A549 (cell line): ENCODE results near the gene ALPK3. TPM values are rescaled to one million over a fixed set of nuclear protein-coding genes. Genes with fewer than 3 reads are reported as not detected.

Experiments used
- ATAC-seq, 2 experiments: fragments of 200-7000 bp in 1 of 2; fragments of >200 bp in 1 of 2; cut with Nextera tagmentation in 1 of 2; cut with Tn5 transposase in 1 of 2; 3 replicates each; pipeline versions ENCODE4 v1.8.0 to v1.9.1; 2018 to 2020; ENCODE audit warnings: mild to moderate bottlenecking in 1 of 2, moderate library complexity in 1 of 2
- CTCF ChIA-PET: fragments of 300-600 bp; sonication (Branson Sonifier 250); formaldehyde crosslinking; extraction: SDS; loops from one replicate; lab custom pipeline; 2021; ENCODE audit warnings: antibody characterized with exemption, inconsistent platforms; lab: Yijun Ruan, JAX
- POLR2A ChIA-PET: fragments of 350-600 bp; formaldehyde crosslinking; extraction: SDS; loops from one replicate; lab custom pipeline; 2021; ENCODE audit warnings: antibody characterized with exemption, inconsistent platforms; lab: Yijun Ruan, JAX
- DNase-seq, 2 experiments: peaks; one replicate each; pipeline versions ENCODE4 v3.0.0 to v3.0.0-alpha.2; 2011 to 2016; ENCODE audit warnings: low read depth in 1 of 2, low spot score in 1 of 2
- FAIRE-seq: peaks from 2 replicates; lab custom pipeline; 2011; peaks lifted over from hg19 to GRCh38; lab: Jason Lieb, UNC
- H3K27ac ChIP-seq, 2 experiments: fragments of >200 bp; sonication (Bioruptor Twin); formaldehyde crosslinking; 3 replicates each; pipeline ENCODE4 v1.5.1; 2016 to 2017
- H3K4me1 ChIP-seq: fragments of >200 bp; sonication (Bioruptor Twin); formaldehyde crosslinking; 3 replicates; pipeline ENCODE4 v1.6.1; 2016
- H3K4me2 ChIP-seq: fragments of >200 bp; sonication (Bioruptor Twin); formaldehyde crosslinking; 3 replicates; pipeline ENCODE4 v1.6.1; 2016
- H3K4me3 ChIP-seq: fragments of >200 bp; sonication (Bioruptor Twin); formaldehyde crosslinking; 3 replicates; pipeline ENCODE4 v1.5.1; 2016
- H3K9me3 ChIP-seq: fragments of >200 bp; sonication (Bioruptor Twin); formaldehyde crosslinking; 3 replicates; pipeline ENCODE4 v1.6.1; 2016
- ATOH8 ChIP-seq: fragments of 250-450 bp; sonication (Bioruptor Pico); IDR thresholded peaks from 2 replicates; pipeline ENCODE4 v1.5.0; 2020; ENCODE audit warnings: low read depth, mild to moderate bottlenecking, moderate library complexity
- CEBPB ChIP-seq, 2 experiments: fragments of >200 bp in 1 of 2; sonication (Bioruptor Twin) in 1 of 2; formaldehyde crosslinking in 1 of 2; IDR thresholded peaks; 2 replicates each; pipeline ENCODE4 v1.6.1; 2012 to 2016
- ELK1 ChIP-seq: fragments of 150-350 bp; IDR thresholded peaks from 2 replicates; pipeline ENCODE4 v1.6.1; 2014; ENCODE audit warnings: low read depth, mild to moderate bottlenecking, low read length
- ESRRA ChIP-seq: fragments of 150-350 bp; IDR thresholded peaks from 2 replicates; pipeline ENCODE4 v1.6.1; 2014; ENCODE audit warnings: mild to moderate bottlenecking, low read length, borderline replicate concordance
- HDAC2 ChIP-seq: fragments of 200-600 bp; sonication (generic); IDR thresholded peaks from 2 replicates; pipeline ENCODE4 v1.6.1; 2016
- HOXA7 ChIP-seq: fragments of 250-450 bp; sonication (Bioruptor Pico); IDR thresholded peaks from 2 replicates; pipeline ENCODE4 v1.5.0; 2020; ENCODE audit warnings: mild to moderate bottlenecking, moderate library complexity
- JUNB ChIP-seq: fragments of >200 bp; sonication (Bioruptor Twin); formaldehyde crosslinking; IDR thresholded peaks from 2 replicates; pipeline ENCODE4 v1.6.1; 2016
- KDM1A ChIP-seq: fragments of 200-600 bp; sonication (generic); IDR thresholded peaks from 2 replicates; pipeline ENCODE4 v1.6.1; 2016; ENCODE audit warnings: low read depth, mild to moderate bottlenecking
- MAX ChIP-seq: IDR thresholded peaks from 2 replicates; pipeline ENCODE4 v1.6.1; 2012
- MAZ ChIP-seq: fragments of 150-350 bp; IDR thresholded peaks from 2 replicates; pipeline ENCODE4 v1.6.1; 2014; ENCODE audit warnings: antibody characterized with exemption, low read depth, low read length, borderline replicate concordance
- MYC ChIP-seq: IDR thresholded peaks from 2 replicates; pipeline ENCODE4 v1.6.1; 2012; ENCODE audit warnings: mild to moderate bottlenecking, inconsistent platforms, low read length, improper control_type of control experiment, borderline replicate concordance
- NFE2L2 ChIP-seq: fragments of 150-350 bp; conservative IDR thresholded peaks from 2 replicates; pipeline ENCODE4 v1.6.1; 2014; ENCODE audit warnings: low read length
- NR3C1 ChIP-seq: fragments of >200 bp; sonication (Bioruptor Twin); formaldehyde crosslinking; IDR thresholded peaks from 3 replicates; pipeline ENCODE4 v1.6.1; 2017
- PBX3 ChIP-seq: IDR thresholded peaks from 2 replicates; pipeline ENCODE4 v1.6.1; 2012
- POLR2AphosphoS2 ChIP-seq: conservative IDR thresholded peaks from 2 replicates; pipeline ENCODE4 v1.6.1; 2012; ENCODE audit warnings: low read length, improper control_type of control experiment, inconsistent platforms
- RAD21 ChIP-seq, 2 experiments: fragments of >200 bp in 1 of 2; sonication (Bioruptor Twin) in 1 of 2; formaldehyde crosslinking in 1 of 2; IDR thresholded peaks in 1 of 2; conservative IDR thresholded peaks in 1 of 2; 2 replicates in 1 of 2; 3 replicates in 1 of 2; pipeline ENCODE4 v1.6.1; 2012 to 2018; ENCODE audit warnings: inconsistent platforms in 1 of 2
- REST ChIP-seq: fragments of 200-600 bp; sonication (generic); IDR thresholded peaks from 2 replicates; pipeline ENCODE4 v1.6.1; 2016; ENCODE audit warnings: antibody characterized with exemption, mild to moderate bottlenecking, moderate library complexity
- TFCP2L1 ChIP-seq: fragments of 250-450 bp; sonication (Bioruptor Pico); IDR thresholded peaks from 2 replicates; pipeline ENCODE4 v1.5.0; 2021; ENCODE audit warnings: mild to moderate bottlenecking
- USF2 ChIP-seq: fragments of 450-650 bp; IDR thresholded peaks from 2 replicates; pipeline ENCODE4 v1.6.1; 2014; ENCODE audit warnings: antibody characterized with exemption
- ZSCAN20 ChIP-seq: fragments of 250-450 bp; sonication (Bioruptor Pico); IDR thresholded peaks from 2 replicates; pipeline ENCODE4 v1.8.0; 2022; ENCODE audit warnings: mild to moderate bottlenecking, moderate library complexity
- WGBS: methylation state at CpG from one replicate; pipeline ENCODE4 v1.1.6; 2017; ENCODE audit errors: missing lambda C conversion rate; 5-methylcytosine and 5-hydroxymethylcytosine counted together
- polyA plus RNA-seq, 4 experiments: library from polyadenylated mRNA; depleted of rRNA in 3 of 4; stranded (reverse); fragments of >200 nt; fragmentation: RNase III in 1 of 4; extraction: RNeasy Plus Mini Kit Qiagen cat#74134 plus additional on column Dnase treatment in 1 of 4; gene quantifications; 2 replicates in 3 of 4; 3 replicates in 1 of 4; pipeline ENCODE4 v1.2.3, GENCODE V29; 2011 to 2017

ALPK3 gene
- polyA plus RNA-seq, 2 of the 4 experiments (the other 2 are of a cell fraction), result 0.26 to 0.30 TPM

GRCh38 chr15:84781495-84781894 is 35.7 kb upstream of the ALPK3 start:
- FAIRE-seq (no peak), DNase-seq (no peak), ATAC-seq (no peak)
- Histone ChIP-seq H3K4me3 (no peak overlapping the region), H3K27ac (no peak overlapping the region), H3K9me3 (no peaks in the 10 kb centered on the region), H3K4me1 (no peaks in the 10 kb centered on the region), H3K4me2 (no peak overlapping the region)
- ChIA-PET CTCF (no interaction called here), POLR2A (no interaction called here)
- TF ChIP-seq RAD21 (conservative IDR thresholded peaks at IDR 0.05 in 1 of 2, IDR thresholded peaks at IDR 0.05 in 1 of 2) (no peak), PBX3 (no peak), HDAC2 (no peak), JUNB (no peak), NR3C1 (no peak), ZSCAN20 (CRISPR knock-in tag) (no peak), NFE2L2 (no peak), KDM1A (no peak), MAX (no peak), MAZ (no peak), TFCP2L1 (no peak), USF2 (no peak)
- WGBS, result 97% methylated on average over 1 of the region's 1 CpG

- Histone ChIP-seq H3K27ac (no peak overlapping the region), H3K9me3 (no peaks in the 10 kb centered on the region), H3K4me2 (no peak overlapping the region), H3K4me3 (no peak overlapping the region), H3K4me1 (no peaks in the 10 kb centered on the region)
- CTCF ChIA-PET, result no interaction called here
- no peak for DNase-seq
- no peak for FAIRE-seq
- TF ChIP-seq MAZ (no peak), KDM1A (no peak), REST (no peak), CEBPB (IDR thresholded peaks at IDR 0.05) (no peak), MYC (no peak), ESRRA (no peak)
- TF ChIP-seq, all 56 proteins: peak for 0
- POLR2A ChIA-PET, result no interaction called here
- no peak for ATAC-seq
These were observed 34.8 kb upstream of the ALPK3 start for GRCh38 chr15:84782346-84782745.

- POLR2A ChIA-PET, result no interaction called here
These were observed 33.5 kb upstream of the ALPK3 start for GRCh38 chr15:84783493-84784251.

More at GRCh38 chr15:84783493-84784251, 33.5 kb upstream of the ALPK3 start:
- Histone ChIP-seq H3K4me2 (no peak overlapping the region), H3K27ac (no peak overlapping the region), H3K4me3 (no peak overlapping the region), H3K9me3 (no peaks in the 10 kb centered on the region), H3K4me1 (no peaks in the 10 kb centered on the region)
- DNase-seq (no peak), FAIRE-seq (no peak), ATAC-seq (peak in 1 of 2 experiments; percentile 24; a peak in 2 of 6 replicates)
- TF ChIP-seq ATOH8 (CRISPR knock-in tag) (no peak), RAD21 (conservative IDR thresholded peaks at IDR 0.05 in 1 of 2, IDR thresholded peaks at IDR 0.05 in 1 of 2) (peak in 1 of 2 experiments; percentile 6; a peak in 1 of 5 replicates), ELK1 (no peak), POLR2AphosphoS2 (no peak), TFCP2L1 (no peak), HOXA7 (CRISPR knock-in tag) (no peak)
- CTCF ChIA-PET, result interaction anchor here (0.9 to 1.5 kb wide), 2 partner anchors 10 to 127 kb away, joined by 3 to 4 read pairs; no protein-coding TSS in a partner anchor
- WGBS, result 88% methylated on average over 12 of the region's 12 CpGs
